Keratinocyte (primary cell): ENCODE results near the gene MRPL40. TPM values are rescaled to one million over a fixed set of nuclear protein-coding genes. Genes with fewer than 3 reads are reported as not detected.
A peak's percentile ranks its signal among the peaks of the same experiment; 100 is the strongest.

Experiments used
- DNase-seq: peaks from one replicate; pipeline ENCODE4 v3.0.0-alpha.2; 2011; ENCODE audit warnings: low read depth, missing footprints, low spot score
- FAIRE-seq: peaks from 2 replicates; lab custom pipeline; 2011; peaks lifted over from hg19 to GRCh38; lab: Jason Lieb, UNC
- H2AFZ ChIP-seq: 2 replicates; pipeline ENCODE4 v1.6.0; 2012; ENCODE audit warnings: low read length, control low read depth, inconsistent platforms; ENCODE audit not compliant: control insufficient read depth
- H3K27ac ChIP-seq: 2 replicates; pipeline ENCODE4 v1.5.1; 2011; ENCODE audit warnings: low read length; ENCODE audit not compliant: control insufficient read depth, insufficient read depth
- H3K27me3 ChIP-seq: 3 replicates; pipeline ENCODE4 v1.6.0; 2011; ENCODE audit warnings: low read length; ENCODE audit not compliant: control insufficient read depth, insufficient read depth; ENCODE audit errors: extremely low read depth
- H3K36me3 ChIP-seq, 2 experiments: 2 replicates in 1 of 2; 3 replicates in 1 of 2; pipeline ENCODE4 v1.5.1; 2011; ENCODE audit warnings: low read length in 2 of 2, mild to moderate bottlenecking in 1 of 2; ENCODE audit not compliant: control insufficient read depth in 2 of 2, insufficient read depth in 2 of 2; ENCODE audit errors: extremely low read depth in 1 of 2
- H3K4me1 ChIP-seq: 3 replicates; pipeline ENCODE4 v1.5.1; 2011; ENCODE audit warnings: low read length; ENCODE audit not compliant: control insufficient read depth, insufficient read depth; ENCODE audit errors: extremely low read depth
- H3K4me2 ChIP-seq: 3 replicates; pipeline ENCODE4 v1.6.0; 2011; ENCODE audit warnings: low read depth, low read length; ENCODE audit not compliant: control insufficient read depth, insufficient read depth; ENCODE audit errors: extremely low read depth
- H3K4me3 ChIP-seq, 3 experiments: fragments of 200-600 bp in 1 of 3; sonication (generic) in 1 of 3; 2 replicates in 2 of 3; 3 replicates in 1 of 3; pipeline ENCODE4 v1.5.1; 2011 to 2016; ENCODE audit warnings: low read length in 3 of 3, mild to moderate bottlenecking in 3 of 3, control low read depth in 2 of 3, inconsistent platforms in 1 of 3, low read depth in 1 of 3, mixed read lengths in 1 of 3, mixed run types in 1 of 3, moderate library complexity in 1 of 3; ENCODE audit not compliant: control insufficient read depth in 2 of 3, insufficient read depth in 2 of 3; ENCODE audit errors: extremely low read depth in 1 of 3
- H3K79me2 ChIP-seq: 2 replicates; pipeline ENCODE4 v1.6.0; 2012; ENCODE audit warnings: low read length; ENCODE audit not compliant: control insufficient read depth, insufficient read depth
- H3K9ac ChIP-seq: 3 replicates; pipeline ENCODE4 v1.6.0; 2011; ENCODE audit warnings: low read length; ENCODE audit not compliant: control insufficient read depth, insufficient read depth; ENCODE audit errors: extremely low read depth
- H3K9me1 ChIP-seq: 3 replicates; pipeline ENCODE4 v1.6.0; 2011; ENCODE audit warnings: low read length; ENCODE audit not compliant: control insufficient read depth, insufficient read depth; ENCODE audit errors: extremely low read depth
- H3K9me3 ChIP-seq: 2 replicates; pipeline ENCODE4 v1.5.1; 2012; ENCODE audit warnings: low read depth, low read length; ENCODE audit not compliant: control insufficient read depth
- H4K20me1 ChIP-seq: 3 replicates; pipeline ENCODE4 v1.6.0; 2011; ENCODE audit warnings: low read length; ENCODE audit not compliant: control insufficient read depth, insufficient read depth; ENCODE audit errors: extremely low read depth
- EZH2 ChIP-seq: IDR thresholded peaks from one replicate; pipeline ENCODE4 v1.6.1; 2012; ENCODE audit warnings: inconsistent platforms, mild to moderate bottlenecking, low read length, moderate library complexity
- dilution Hi-C: fragments of 300-500 bp; cut with MboI; formaldehyde crosslinking; loops from one replicate; pipeline ENCODE4 v1.7.0; 2020; ENCODE audit warnings: low sequenced_read_pairs; ENCODE audit not compliant: extremely low pct_ligation_motif_present
- polyA plus RNA-seq, 5 experiments: library from polyadenylated mRNA; depleted of rRNA in 3 of 5; stranded (reverse) in 3 of 5; stranded (forward) in 1 of 5; unstranded in 1 of 5; fragments of >200 nt; gene quantifications; 1 replicate in 1 of 5; 2 replicates in 3 of 5; 3 replicates in 1 of 5; pipeline versions ENCODE4 v1.2.1 to v1.2.3, GENCODE V29; 2011 to 2012; ENCODE audit warnings: missing spikeins in 2 of 5, low read depth in 1 of 5, low replicate concordance in 1 of 5
- TF ChIP-seq, protein P1 (sequence below), 3 experiments: IDR thresholded peaks in 1 of 3; conservative IDR thresholded peaks in 1 of 3; optimal IDR thresholded peaks in 1 of 3; 2 replicates in 2 of 3; 3 replicates in 1 of 3; pipeline versions ENCODE3 to v1.5.1; 2011; ENCODE audit warnings: low read length in 3 of 3, mild to moderate bottlenecking in 3 of 3, moderate library complexity in 2 of 3, control low read depth in 1 of 3, inconsistent platforms in 1 of 3; ENCODE audit not compliant: insufficient read depth in 2 of 3; ENCODE audit errors: extremely low read depth in 1 of 3

MRPL40 gene
- polyA plus RNA-seq, 1 donor (not counting 4 experiments of a cell fraction or from before 2014, with no cell fraction given) = 46.3 TPM

DNA sequence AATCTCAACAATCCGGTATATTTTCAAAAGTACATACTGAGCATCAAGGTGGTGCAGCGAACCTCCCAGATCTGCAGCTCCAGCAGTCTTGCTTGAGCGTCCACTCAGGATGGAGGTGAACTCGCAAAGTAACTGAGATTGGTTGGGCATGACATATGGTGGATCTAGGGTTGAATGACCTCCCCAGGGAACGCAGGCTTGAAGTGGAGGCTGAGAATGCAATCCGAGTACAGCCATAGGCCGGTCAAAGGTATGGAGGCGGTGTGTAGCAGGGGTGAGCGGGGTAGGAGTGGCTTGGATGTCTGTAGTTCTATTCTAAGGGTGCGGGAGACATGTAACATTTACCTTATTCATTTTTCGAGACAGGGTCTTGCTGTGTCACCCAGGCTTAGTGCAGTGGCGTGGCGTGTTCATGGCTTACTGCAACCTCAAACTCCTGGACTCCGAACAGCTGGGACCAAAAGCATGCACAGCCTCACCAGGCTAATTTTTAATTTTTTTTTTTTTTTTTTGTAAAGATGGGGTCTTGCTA is 15.8 kb downstream of the MRPL40 start:
- H3K27ac ChIP-seq = peak overlapping the region; percentile 79
- no peaks in the 10 kb centered on the region for H4K20me1 ChIP-seq
- FAIRE-seq (peak; percentile 32), DNase-seq (no peak)
- H3K4me3 ChIP-seq = peak overlapping the region; percentile 69 to 76 (median 70)
- dilution Hi-C loops = no loop called here
- H3K9me1 ChIP-seq = no peaks in the 10 kb centered on the region
- H3K36me3 ChIP-seq = peaks cover 11 to 23% of the 10 kb centered on the region in 2 experiments
- peak overlapping the region; percentile 75 for H2AFZ ChIP-seq
- peaks cover 37% of the 10 kb centered on the region for H3K79me2 ChIP-seq
- peak overlapping the region; percentile 75 for H3K9ac ChIP-seq
- H3K4me1 ChIP-seq = peaks cover 6% of the 10 kb centered on the region
- H3K4me2 ChIP-seq = peak overlapping the region; percentile 95
- H3K27me3 ChIP-seq = no peaks in the 10 kb centered on the region
- H3K9me3 ChIP-seq = no peaks in the 10 kb centered on the region
- TF ChIP-seq EZH2 = no peak
- TF ChIP-seq, protein P1, sequence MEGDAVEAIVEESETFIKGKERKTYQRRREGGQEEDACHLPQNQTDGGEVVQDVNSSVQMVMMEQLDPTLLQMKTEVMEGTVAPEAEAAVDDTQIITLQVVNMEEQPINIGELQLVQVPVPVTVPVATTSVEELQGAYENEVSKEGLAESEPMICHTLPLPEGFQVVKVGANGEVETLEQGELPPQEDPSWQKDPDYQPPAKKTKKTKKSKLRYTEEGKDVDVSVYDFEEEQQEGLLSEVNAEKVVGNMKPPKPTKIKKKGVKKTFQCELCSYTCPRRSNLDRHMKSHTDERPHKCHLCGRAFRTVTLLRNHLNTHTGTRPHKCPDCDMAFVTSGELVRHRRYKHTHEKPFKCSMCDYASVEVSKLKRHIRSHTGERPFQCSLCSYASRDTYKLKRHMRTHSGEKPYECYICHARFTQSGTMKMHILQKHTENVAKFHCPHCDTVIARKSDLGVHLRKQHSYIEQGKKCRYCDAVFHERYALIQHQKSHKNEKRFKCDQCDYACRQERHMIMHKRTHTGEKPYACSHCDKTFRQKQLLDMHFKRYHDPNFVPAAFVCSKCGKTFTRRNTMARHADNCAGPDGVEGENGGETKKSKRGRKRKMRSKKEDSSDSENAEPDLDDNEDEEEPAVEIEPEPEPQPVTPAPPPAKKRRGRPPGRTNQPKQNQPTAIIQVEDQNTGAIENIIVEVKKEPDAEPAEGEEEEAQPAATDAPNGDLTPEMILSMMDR (optimal IDR thresholded peaks at IDR 0.05 in 1 of 3, IDR thresholded peaks at IDR 0.05 in 1 of 3, conservative IDR thresholded peaks at IDR 0.05 in 1 of 3; ENCODE audit: extremely low read depth in 1 of 3, insufficient read depth in 2 of 3, low read length in 3 of 3) = no peak

DNA sequence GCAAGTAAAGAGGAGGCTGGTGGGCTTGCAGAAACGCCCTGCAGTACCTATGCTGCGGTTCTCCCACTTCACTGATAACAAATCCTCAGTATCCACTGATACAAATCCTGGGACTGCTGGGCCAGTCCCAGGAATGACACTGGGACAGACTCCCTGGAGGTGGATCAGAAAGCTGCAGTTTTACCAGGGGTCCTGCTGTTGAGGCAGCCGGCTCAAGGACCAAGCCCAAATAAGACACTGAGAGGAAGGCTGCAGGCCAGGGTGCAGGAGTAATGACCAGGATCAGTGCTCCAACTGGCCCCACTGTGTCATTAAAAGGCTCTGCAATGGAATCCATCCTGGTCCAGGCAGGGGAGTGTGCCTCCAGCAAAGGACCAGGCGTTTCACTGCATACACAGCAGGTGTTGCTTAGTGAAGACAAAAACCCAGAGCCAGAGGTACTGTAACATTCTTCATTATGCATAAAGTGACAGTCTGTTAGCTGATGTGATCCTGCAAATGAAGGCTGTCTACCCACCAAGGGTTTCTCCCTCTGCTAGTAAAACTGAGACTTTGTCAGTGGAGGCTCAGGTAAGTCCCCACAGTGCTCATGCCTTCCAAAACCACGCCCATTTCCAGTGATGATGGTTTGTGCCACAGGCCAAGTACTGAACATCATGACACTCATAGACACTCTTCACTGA is 16.5 kb downstream of the MRPL40 start:
- dilution Hi-C loops = no loop called here
- no peaks in the 10 kb centered on the region for H3K27me3 ChIP-seq
- H3K4me1 ChIP-seq = peaks cover 6% of the 10 kb centered on the region
- DNase-seq (no peak), FAIRE-seq (no peak)
- H3K9me1 ChIP-seq = no peaks in the 10 kb centered on the region
- no peak overlapping the region for H3K9ac ChIP-seq
- TF ChIP-seq, protein P1 (optimal IDR thresholded peaks at IDR 0.05 in 1 of 3, IDR thresholded peaks at IDR 0.05 in 1 of 3, conservative IDR thresholded peaks at IDR 0.05 in 1 of 3; ENCODE audit: extremely low read depth in 1 of 3, insufficient read depth in 2 of 3, low read length in 3 of 3) = no peak
- TF ChIP-seq EZH2 = no peak
- H3K36me3 ChIP-seq = peaks cover 14 to 27% of the 10 kb centered on the region in 2 experiments
- no peak overlapping the region for H2AFZ ChIP-seq
- H3K79me2 ChIP-seq = peaks cover 33% of the 10 kb centered on the region
- no peaks in the 10 kb centered on the region for H3K9me3 ChIP-seq
- no peak overlapping the region for H3K4me3 ChIP-seq
- no peaks in the 10 kb centered on the region for H4K20me1 ChIP-seq
- H3K27ac ChIP-seq = no peak overlapping the region
- no peak overlapping the region for H3K4me2 ChIP-seq
